HepG2 (cell line): ENCODE results near the gene SLC2A4. TPM values are rescaled to one million over a fixed set of nuclear protein-coding genes. Genes with fewer than 3 reads are reported as not detected.

Experiments
- ARNT2 ChIP-seq: sonication (generic); formaldehyde crosslinking; IDR thresholded peaks from 2 replicates; pipeline ENCODE4 v1.8.0; 2022; ENCODE audit warnings: mild to moderate bottlenecking, low read depth, missing genetic modification reagents, moderate library complexity
- BATF2 ChIP-seq: sonication (generic); formaldehyde crosslinking; IDR thresholded peaks from 2 replicates; pipeline ENCODE4 v1.8.0; 2022; ENCODE audit warnings: mild to moderate bottlenecking, missing genetic modification reagents, moderate library complexity
- BCL3 ChIP-seq: sonication (generic); formaldehyde crosslinking; IDR thresholded peaks from 2 replicates; pipeline ENCODE4 v1.5.1; 2020; ENCODE audit warnings: mild to moderate bottlenecking, missing genetic modification reagents, moderate library complexity
- BHLHE40 ChIP-seq: IDR thresholded peaks from 2 replicates; pipeline ENCODE4 v1.6.1; 2011; ENCODE audit warnings: low read length, improper control_type of control experiment
- FOSL2 ChIP-seq: sonication (generic); formaldehyde crosslinking; IDR thresholded peaks from 2 replicates; pipeline ENCODE4 v1.4.0; 2020; ENCODE audit warnings: missing genetic modification reagents
- FOXK2 ChIP-seq: fragments of 450-650 bp; IDR thresholded peaks from 2 replicates; pipeline ENCODE4 v1.6.1; 2016
- HNRNPLL ChIP-seq: fragments of 200-400 bp; formaldehyde crosslinking; IDR thresholded peaks from 2 replicates; pipeline ENCODE4 v1.6.1; 2017; ENCODE audit warnings: mild to moderate bottlenecking, low read depth, low read length; ENCODE audit not compliant: poor library complexity, severe bottlenecking
- KDM3A ChIP-seq: IDR thresholded peaks from 2 replicates; pipeline ENCODE4 v1.6.1; 2018; ENCODE audit warnings: low read depth, missing compliant biosample characterization
- KDM6A ChIP-seq: IDR thresholded peaks from 2 replicates; pipeline ENCODE4 v1.6.1; 2016; ENCODE audit warnings: low read depth
- KLF16 ChIP-seq, 2 experiments: sonication (generic) in 1 of 2; formaldehyde crosslinking in 1 of 2; IDR thresholded peaks; 2 replicates each; pipeline versions ENCODE4 v1.6.1 to v1.8.0; 2016 to 2023; ENCODE audit warnings: missing genetic modification reagents in 2 of 2, missing compliant biosample characterization in 1 of 2
- PHB2 ChIP-seq: fragments of 450-650 bp; IDR thresholded peaks from 2 replicates; pipeline ENCODE4 v1.6.1; 2018; ENCODE audit not compliant: partially characterized antibody
- PPARG ChIP-seq: conservative IDR thresholded peaks from 2 replicates; pipeline ENCODE4 v1.6.1; 2016; ENCODE audit warnings: missing biosample characterization, missing genetic modification reagents
- RBM22 ChIP-seq: fragments of 200-400 bp; formaldehyde crosslinking; optimal IDR thresholded peaks from 2 replicates; pipeline ENCODE3; 2017; ENCODE audit warnings: mild to moderate bottlenecking, low read length, moderate library complexity
- RXRB ChIP-seq: IDR thresholded peaks from 2 replicates; pipeline ENCODE4 v1.6.1; 2016; ENCODE audit warnings: borderline replicate concordance, missing genetic modification reagents, missing compliant biosample characterization
- SAP130 ChIP-seq: IDR thresholded peaks from 2 replicates; pipeline ENCODE4 v1.6.1; 2016; ENCODE audit warnings: low read depth
- SNAI1 ChIP-seq: sonication (generic); formaldehyde crosslinking; IDR thresholded peaks from 2 replicates; pipeline ENCODE4 v1.5.0; 2020; ENCODE audit warnings: mild to moderate bottlenecking, missing genetic modification reagents, borderline replicate concordance
- TAF1 ChIP-seq: sonication (generic); formaldehyde crosslinking; IDR thresholded peaks from 2 replicates; pipeline ENCODE4 v1.4.0; 2020; ENCODE audit warnings: missing genetic modification reagents
- ZNF331 ChIP-seq: sonication (generic); formaldehyde crosslinking; IDR thresholded peaks from 2 replicates; pipeline ENCODE4 v1.4.0; 2020; ENCODE audit warnings: missing genetic modification reagents
- ZNF430 ChIP-seq: sonication (generic); formaldehyde crosslinking; IDR thresholded peaks from 2 replicates; pipeline ENCODE4 v1.9.0; 2021; ENCODE audit warnings: mild to moderate bottlenecking, missing genetic modification reagents
- ZNF530 ChIP-seq: sonication (generic); formaldehyde crosslinking; IDR thresholded peaks from 2 replicates; pipeline ENCODE4 v1.5.0; 2020; ENCODE audit warnings: low read depth, mild to moderate bottlenecking, missing genetic modification reagents
- ZNF607 ChIP-seq: sonication (generic); formaldehyde crosslinking; IDR thresholded peaks from 2 replicates; pipeline ENCODE4 v1.5.1; 2020; ENCODE audit warnings: missing genetic modification reagents, mild to moderate bottlenecking, borderline replicate concordance
- ZNF790 ChIP-seq: sonication (generic); formaldehyde crosslinking; IDR thresholded peaks from 2 replicates; pipeline ENCODE4 v1.8.0; 2022; ENCODE audit warnings: missing genetic modification reagents, mild to moderate bottlenecking, borderline replicate concordance
- polyA plus RNA-seq, 8 experiments: library from polyadenylated mRNA; depleted of rRNA in 3 of 8; stranded (reverse) in 7 of 8; unstranded in 1 of 8; fragments of >200 nt; fragmentation: Illumina TruSeq in 4 of 8; extraction: Trizol in 4 of 8; gene quantifications; 2 replicates each; pipeline versions ENCODE4 v1.2.1 to v1.2.3, GENCODE V29; 2011 to 2016; ENCODE audit warnings: low read depth in 4 of 8, missing spikeins in 1 of 8, mixed read lengths in 1 of 8; ENCODE audit not compliant: insufficient read depth in 1 of 8
- total RNA-seq, 5 experiments: library from RNA; depleted of rRNA; stranded (reverse); fragments of >200 nt; fragmentation: Illumina TruSeq; extraction: Trizol; gene quantifications; 2 replicates each; pipeline ENCODE4 v1.2.3, GENCODE V29; 2016; ENCODE audit warnings: low read depth in 1 of 5
- TF ChIP-seq, protein P1 (sequence below): sonication (generic); formaldehyde crosslinking; IDR thresholded peaks from 2 replicates; pipeline ENCODE4 v1.9.0; 2022; ENCODE audit warnings: missing genetic modification reagents, mild to moderate bottlenecking, borderline replicate concordance
- TF ChIP-seq, protein P2 (sequence below): sonication (generic); formaldehyde crosslinking; IDR thresholded peaks from 2 replicates; pipeline ENCODE4; 2020; ENCODE audit warnings: missing genetic modification reagents, mild to moderate bottlenecking, borderline replicate concordance

Gene SLC2A4
- total and polyA plus RNA-seq, 2 of the 13 experiments (the other 11 are each of a cell fraction or from before 2014, with no cell fraction given), result 4.9 to 5.8 TPM

DNA sequence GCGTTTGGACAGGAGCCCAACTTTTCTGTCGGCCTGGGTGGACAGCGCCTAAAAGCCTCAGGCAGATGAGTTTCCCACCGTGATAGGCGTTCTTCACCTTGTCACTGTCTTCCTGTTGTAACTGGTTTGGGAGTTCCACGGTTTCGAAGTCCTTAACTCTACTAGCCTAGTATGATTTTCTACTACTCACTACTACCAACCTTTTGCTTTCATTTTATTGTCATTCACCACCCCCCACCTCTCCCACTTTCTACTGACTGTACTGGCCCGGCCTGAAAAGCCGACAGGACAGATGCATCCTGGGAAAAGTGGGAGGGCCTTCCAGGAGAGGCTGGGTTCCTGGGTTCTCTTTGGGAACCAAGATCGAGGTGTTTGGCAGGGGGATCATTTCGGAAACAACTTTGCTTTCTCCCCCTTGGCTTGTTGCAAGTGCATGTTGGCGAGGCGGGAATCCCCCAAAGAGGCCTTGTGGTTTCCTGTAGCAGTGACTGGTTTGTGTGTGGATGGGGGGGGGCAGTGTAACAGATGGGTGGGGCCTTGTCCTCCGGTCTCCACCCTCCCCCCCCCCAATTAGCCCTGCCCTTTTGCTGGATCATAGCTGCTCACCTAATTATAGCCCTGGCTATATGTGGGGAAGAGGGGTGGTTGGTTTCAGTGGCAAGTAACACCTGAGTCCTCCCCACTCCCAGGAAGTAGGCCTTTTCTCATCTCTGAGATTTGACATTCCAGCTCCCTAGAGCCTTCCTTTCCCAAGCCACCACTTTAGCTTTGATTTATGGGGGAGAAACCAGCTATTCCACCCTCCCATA is 27.3 kb downstream of the SLC2A4 start (continued):
- TF ChIP-seq BCL3 (no peak), ZNF530 (CRISPR knock-in tag) (no peak), FOSL2 (no peak), TAF1 (no peak; the same call in 1 of the 2 replicates), SNAI1 (CRISPR knock-in tag) (0 out of 2 replicates have a peak, but pooled peaks have one; percentile 42), PPARG (CRISPR knock-in tag) (no peak), HNRNPLL (no peak), RBM22 (no peak), BATF2 (no peak), KLF16 (CRISPR knock-in tag; IDR thresholded peaks at IDR 0.05) (no peak), FOXK2 (no peak), ZNF790 (CRISPR knock-in tag) (no peak), SAP130 (CRISPR knock-in tag) (peak; percentile 52; the same call in 1 of the 2 replicates), ZNF331 (CRISPR knock-in tag) (no peak), KDM6A (CRISPR knock-in tag) (no peak), BHLHE40 (no peak), ZNF607 (CRISPR knock-in tag) (no peak), PHB2 (no peak), ARNT2 (CRISPR knock-in tag) (no peak), RXRB (CRISPR knock-in tag) (no peak), ZNF430 (CRISPR knock-in tag) (no peak), KDM3A (CRISPR knock-in tag) (no peak)
- TF ChIP-seq, protein P1, sequence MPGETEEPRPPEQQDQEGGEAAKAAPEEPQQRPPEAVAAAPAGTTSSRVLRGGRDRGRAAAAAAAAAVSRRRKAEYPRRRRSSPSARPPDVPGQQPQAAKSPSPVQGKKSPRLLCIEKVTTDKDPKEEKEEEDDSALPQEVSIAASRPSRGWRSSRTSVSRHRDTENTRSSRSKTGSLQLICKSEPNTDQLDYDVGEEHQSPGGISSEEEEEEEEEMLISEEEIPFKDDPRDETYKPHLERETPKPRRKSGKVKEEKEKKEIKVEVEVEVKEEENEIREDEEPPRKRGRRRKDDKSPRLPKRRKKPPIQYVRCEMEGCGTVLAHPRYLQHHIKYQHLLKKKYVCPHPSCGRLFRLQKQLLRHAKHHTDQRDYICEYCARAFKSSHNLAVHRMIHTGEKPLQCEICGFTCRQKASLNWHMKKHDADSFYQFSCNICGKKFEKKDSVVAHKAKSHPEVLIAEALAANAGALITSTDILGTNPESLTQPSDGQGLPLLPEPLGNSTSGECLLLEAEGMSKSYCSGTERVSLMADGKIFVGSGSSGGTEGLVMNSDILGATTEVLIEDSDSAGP (CRISPR knock-in tag), result peak; percentile 16; the same call in 1 of the 2 replicates
- TF ChIP-seq, protein P2, sequence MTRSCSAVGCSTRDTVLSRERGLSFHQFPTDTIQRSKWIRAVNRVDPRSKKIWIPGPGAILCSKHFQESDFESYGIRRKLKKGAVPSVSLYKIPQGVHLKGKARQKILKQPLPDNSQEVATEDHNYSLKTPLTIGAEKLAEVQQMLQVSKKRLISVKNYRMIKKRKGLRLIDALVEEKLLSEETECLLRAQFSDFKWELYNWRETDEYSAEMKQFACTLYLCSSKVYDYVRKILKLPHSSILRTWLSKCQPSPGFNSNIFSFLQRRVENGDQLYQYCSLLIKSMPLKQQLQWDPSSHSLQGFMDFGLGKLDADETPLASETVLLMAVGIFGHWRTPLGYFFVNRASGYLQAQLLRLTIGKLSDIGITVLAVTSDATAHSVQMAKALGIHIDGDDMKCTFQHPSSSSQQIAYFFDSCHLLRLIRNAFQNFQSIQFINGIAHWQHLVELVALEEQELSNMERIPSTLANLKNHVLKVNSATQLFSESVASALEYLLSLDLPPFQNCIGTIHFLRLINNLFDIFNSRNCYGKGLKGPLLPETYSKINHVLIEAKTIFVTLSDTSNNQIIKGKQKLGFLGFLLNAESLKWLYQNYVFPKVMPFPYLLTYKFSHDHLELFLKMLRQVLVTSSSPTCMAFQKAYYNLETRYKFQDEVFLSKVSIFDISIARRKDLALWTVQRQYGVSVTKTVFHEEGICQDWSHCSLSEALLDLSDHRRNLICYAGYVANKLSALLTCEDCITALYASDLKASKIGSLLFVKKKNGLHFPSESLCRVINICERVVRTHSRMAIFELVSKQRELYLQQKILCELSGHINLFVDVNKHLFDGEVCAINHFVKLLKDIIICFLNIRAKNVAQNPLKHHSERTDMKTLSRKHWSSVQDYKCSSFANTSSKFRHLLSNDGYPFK (CRISPR knock-in tag), result no peak
